ENCODE measurements around the gene DNM2. TPM values are rescaled to one million over a fixed set of nuclear protein-coding genes. Genes with fewer than 3 reads are reported as not detected.

The DNM2 gene
- polyA plus RNA-seq, 2 of the 4 experiments (the other 2 are of a cell fraction), result 32.9 to 58.5 TPM

GRCh38 chr19:10819124-10820060 lies 101.5 kb downstream of the DNM2 start:
- Histone ChIP-seq H3K4me3 (no peak overlapping the region), H3K4me1 (no peaks in the 10 kb centered on the region), H3K27ac (no peak overlapping the region), H3K9me3 (no peaks in the 10 kb centered on the region), H3K4me2 (no peak overlapping the region)
- ATAC-seq (no peak), FAIRE-seq (no peak), DNase-seq (ENCODE audit: low read depth in 1 of 2, low spot score in 1 of 2) (no peak)
- WGBS (ENCODE audit: missing lambda C conversion rate), result 94% methylated on average over 27 of the region's 27 CpGs
- POLR2A ChIA-PET, result no interaction called here
- TF ChIP-seq FOSL2 (IDR thresholded peaks at IDR 0.05) (no peak), FOSL2 (CRISPR knock-in tag; IDR thresholded peaks at IDR 0.05) (no peak), MAFK (IDR thresholded peaks at IDR 0.05; ENCODE audit: partially characterized antibody) (no peak), NR3C1 (IDR thresholded peaks at IDR 0.05) (no peak), MAZ (IDR thresholded peaks at IDR 0.05; ENCODE audit: borderline replicate concordance, low read depth, low read length) (no peak), MYC (IDR thresholded peaks at IDR 0.05; ENCODE audit: borderline replicate concordance, low read length) (no peak), RFX5 (IDR thresholded peaks at IDR 0.05) (no peak), CHD2 (IDR thresholded peaks at IDR 0.05; ENCODE audit: low read length, partially characterized antibody) (no peak), HOXB13 (CRISPR knock-in tag; IDR thresholded peaks at IDR 0.05; ENCODE audit: low read depth) (no peak), EHMT2 (IDR thresholded peaks at IDR 0.05; ENCODE audit: low read depth) (no peak), TP53 (CRISPR knock-in tag; IDR thresholded peaks at IDR 0.05) (no peak)
- CTCF ChIA-PET, result interaction anchor here (0.6 to 3.1 kb wide), 3 partner anchors 32 to 102 kb away, joined by 4 to 10 read pairs (median 4); partner anchors contain the start of gene DNM2

GRCh38 chr19:10820173-10820572 lies 102.3 kb downstream of the DNM2 start:
- peak; percentile 58 to 74; a peak in 4 of 6 replicates for ATAC-seq
- H3K4me1 ChIP-seq, result no peaks in the 10 kb centered on the region
- no peak for FAIRE-seq
- TF ChIP-seq TFCP2L1 (CRISPR knock-in tag; IDR thresholded peaks at IDR 0.05), result no peak
- no peak for TF ChIP-seq JUNB (IDR thresholded peaks at IDR 0.05)
- TF ChIP-seq RAD21 (conservative IDR thresholded peaks at IDR 0.05 in 1 of 2, IDR thresholded peaks at IDR 0.05 in 1 of 2), result peak in 1 of 2 experiments; percentile 20; a peak in 1 of 5 replicates
- peak; percentile 38 for TF ChIP-seq ZFP36 (IDR thresholded peaks at IDR 0.05; ENCODE audit: borderline replicate concordance, partially characterized antibody)
- TF ChIP-seq CBX2 (IDR thresholded peaks at IDR 0.05; ENCODE audit: borderline replicate concordance, low read depth), result no peak
- H3K4me3 ChIP-seq, result no peak overlapping the region
- WGBS (ENCODE audit: missing lambda C conversion rate), result 95% methylated on average over 7 of the region's 7 CpGs
- CTCF ChIA-PET, result interaction anchor here (0.6 to 3.1 kb wide), 5 partner anchors 8 to 103 kb away, joined by 3 to 10 read pairs (median 3); partner anchors contain the start of gene DNM2
- H3K27ac ChIP-seq, result no peak overlapping the region
- POLR2A ChIA-PET, result no interaction called here
- peak in 1 of 2 experiments; percentile 13 for DNase-seq (ENCODE audit: low read depth in 1 of 2, low spot score in 1 of 2)
- H3K4me2 ChIP-seq, result no peak overlapping the region
- H3K9me3 ChIP-seq, result no peaks in the 10 kb centered on the region

- TF ChIP-seq MYC (IDR thresholded peaks at IDR 0.05; ENCODE audit: borderline replicate concordance, low read length), result no peak
- no peak for TF ChIP-seq BCL3 (IDR thresholded peaks at IDR 0.05)
- TF ChIP-seq ZSCAN20 (CRISPR knock-in tag; IDR thresholded peaks at IDR 0.05), result no peak
- no peak for TF ChIP-seq CHD4 (IDR thresholded peaks at IDR 0.05; ENCODE audit: borderline replicate concordance)
- no peak for TF ChIP-seq JUN (IDR thresholded peaks at IDR 0.05)
- TF ChIP-seq EP300 (IDR thresholded peaks at IDR 0.05), result no peak
- TF ChIP-seq JUNB (IDR thresholded peaks at IDR 0.05), result no peak
- no peak for TF ChIP-seq HOXB13 (CRISPR knock-in tag; IDR thresholded peaks at IDR 0.05; ENCODE audit: low read depth)
- TF ChIP-seq MAZ (IDR thresholded peaks at IDR 0.05; ENCODE audit: borderline replicate concordance, low read depth, low read length), result no peak
- no peak for TF ChIP-seq REST (IDR thresholded peaks at IDR 0.05)
- no peak for TF ChIP-seq POLR2A (IDR thresholded peaks at IDR 0.05; ENCODE audit: low read length)
- no peak for TF ChIP-seq BHLHE40 (IDR thresholded peaks at IDR 0.05; ENCODE audit: low read depth, low read length)
- no peak for TF ChIP-seq CHD2 (IDR thresholded peaks at IDR 0.05; ENCODE audit: low read length, partially characterized antibody)
- no peak for TF ChIP-seq E2F6 (IDR thresholded peaks at IDR 0.05; ENCODE audit: borderline replicate concordance, low read depth)
- no peak for TF ChIP-seq CBX8 (IDR thresholded peaks at IDR 0.05)
- no peak for TF ChIP-seq KDM1A (IDR thresholded peaks at IDR 0.05; ENCODE audit: low read depth)
- TF ChIP-seq POLR2AphosphoS2 (conservative IDR thresholded peaks at IDR 0.05; ENCODE audit: low read length), result no peak
- no CpG with 5 or more reads among the region's 12 CpGs for WGBS (ENCODE audit: missing lambda C conversion rate)
- no peak for DNase-seq (ENCODE audit: low read depth in 1 of 2, low spot score in 1 of 2)
- Histone ChIP-seq H3K4me1 (no peaks in the 10 kb centered on the region), H3K27ac (no peak overlapping the region), H3K4me2 (no peak overlapping the region), H3K4me3 (no peak overlapping the region), H3K9me3 (no peaks in the 10 kb centered on the region)
- ChIA-PET CTCF (interaction anchor here (0.7 to 1.9 kb wide), 4 partner anchors 29 to 106 kb away, joined by 3 to 7 read pairs (median 4); partner anchors contain the start of gene DNM2), POLR2A (no interaction called here)
- no peak for FAIRE-seq
- no peak for ATAC-seq
Measured at GRCh38 chr19:10823690-10824089, 105.8 kb downstream of the DNM2 start.
